ENCODE results near the gene CSHL1.
"Not testable (repeated sequence)": the region's sequence is repeated elsewhere in the genome, so short reads cannot be mapped to it uniquely, and the experiment has no call there.

CSHL1 gene

GRCh38 chr17:63892316-63893037 lies 18.6 kb downstream of the CSHL1 start:
- H3K36me3 ChIP-seq (ENCODE audit: control insufficient read depth, insufficient read depth, low read length); H3K79me2 ChIP-seq; H3K27me3 ChIP-seq (ENCODE audit: control insufficient read depth, insufficient read depth, low read length); H3K4me3 ChIP-seq (ENCODE audit: low read depth, low read length); H3K9me3 ChIP-seq (ENCODE audit: control insufficient read depth, low read length); H3K4me1 ChIP-seq; H3K27ac ChIP-seq; H2AFZ ChIP-seq; H3K4me2 ChIP-seq (ENCODE audit: low read length); H3K9ac ChIP-seq: not testable (repeated sequence)
- TF ChIP-seq CTCF (IDR thresholded peaks at IDR 0.05) = peak; percentile 6

GRCh38 chr17:63889026-63889848 lies 21.8 kb downstream of the CSHL1 start:
- H3K9me3 ChIP-seq (ENCODE audit: control insufficient read depth, low read length); H3K4me3 ChIP-seq (ENCODE audit: low read depth, low read length); H3K79me2 ChIP-seq; H3K4me2 ChIP-seq (ENCODE audit: low read length); H3K27ac ChIP-seq; H3K27me3 ChIP-seq (ENCODE audit: control insufficient read depth, insufficient read depth, low read length); H3K4me1 ChIP-seq; H3K9ac ChIP-seq; H3K36me3 ChIP-seq (ENCODE audit: control insufficient read depth, insufficient read depth, low read length); H2AFZ ChIP-seq: not testable (repeated sequence)
- TF ChIP-seq CTCF (IDR thresholded peaks at IDR 0.05) = peak; percentile 33

- H2AFZ ChIP-seq; H3K9me3 ChIP-seq (ENCODE audit: control insufficient read depth, low read length); H3K4me1 ChIP-seq; H3K4me2 ChIP-seq (ENCODE audit: low read length); H3K4me3 ChIP-seq (ENCODE audit: low read depth, low read length); H3K9ac ChIP-seq; H3K79me2 ChIP-seq; H3K27me3 ChIP-seq (ENCODE audit: control insufficient read depth, insufficient read depth, low read length); H3K27ac ChIP-seq; H3K36me3 ChIP-seq (ENCODE audit: control insufficient read depth, insufficient read depth, low read length): not testable (repeated sequence)
Measured at GRCh38 chr17:63885119-63885518, 25.9 kb downstream of the CSHL1 start.

- not testable (repeated sequence) for H3K79me2 ChIP-seq; H3K9me3 ChIP-seq (ENCODE audit: control insufficient read depth, low read length); H3K27ac ChIP-seq; H3K27me3 ChIP-seq (ENCODE audit: control insufficient read depth, insufficient read depth, low read length); H3K4me2 ChIP-seq (ENCODE audit: low read length); H2AFZ ChIP-seq; H3K4me1 ChIP-seq; H3K9ac ChIP-seq; H3K36me3 ChIP-seq (ENCODE audit: control insufficient read depth, insufficient read depth, low read length); H3K4me3 ChIP-seq (ENCODE audit: low read depth, low read length)
Measured at GRCh38 chr17:63882626-63883126, 28.4 kb downstream of the CSHL1 start.

- no peaks in the 10 kb centered on the region for H3K36me3 ChIP-seq (ENCODE audit: control insufficient read depth, insufficient read depth, low read length)
- H3K27me3 ChIP-seq (ENCODE audit: control insufficient read depth, insufficient read depth, low read length) = no peaks in the 10 kb centered on the region
- H3K9ac ChIP-seq = no peak within 1 kb of the TSS
- no peaks in the 10 kb centered on the region for H3K4me1 ChIP-seq
- peak; percentile 54 for TF ChIP-seq CTCF (IDR thresholded peaks at IDR 0.05)
- H3K9me3 ChIP-seq (ENCODE audit: control insufficient read depth, low read length) = no peaks in the 10 kb centered on the region
- no peak within 1 kb of the TSS for H3K4me2 ChIP-seq (ENCODE audit: low read length)
- peak within 1 kb of the TSS; percentile 47 for H2AFZ ChIP-seq
- no peak within 1 kb of the TSS for H3K27ac ChIP-seq
- no peak within 1 kb of the TSS for H3K4me3 ChIP-seq (ENCODE audit: low read depth, low read length)
- no peaks in the 10 kb centered on the region for H3K79me2 ChIP-seq
Measured at GRCh38 chr17:63881935-63882601, 29.0 kb downstream of the CSHL1 start, which contains the start of gene GH2. TSS of gene GH2 (minus strand) at chr17:63881944. CDS start at chr17:63881801, 143 bp downstream.

GRCh38 chr17:63881337-63881736 lies 29.7 kb downstream of the CSHL1 start:
- not testable (repeated sequence) for H3K9me3 ChIP-seq (ENCODE audit: control insufficient read depth, low read length); H3K4me2 ChIP-seq (ENCODE audit: low read length); H3K4me1 ChIP-seq; H3K79me2 ChIP-seq; H3K36me3 ChIP-seq (ENCODE audit: control insufficient read depth, insufficient read depth, low read length); H3K4me3 ChIP-seq (ENCODE audit: low read depth, low read length); H3K9ac ChIP-seq; H3K27me3 ChIP-seq (ENCODE audit: control insufficient read depth, insufficient read depth, low read length); H3K27ac ChIP-seq
- peak overlapping the region; percentile 47 for H2AFZ ChIP-seq
